Kidney (tissue), 14 donors: ENCODE measurements around the gene GAB2. TPM values are rescaled to one million over a fixed set of nuclear protein-coding genes. Genes with fewer than 3 reads are reported as not detected.

Experiments
- DNase-seq, 5 donors: peaks; one replicate each; pipeline ENCODE4 v3.0.0-alpha.2; 2013 to 2020
- FAIRE-seq: peaks from 2 replicates; lab custom pipeline; 2012; peaks lifted over from hg19 to GRCh38; lab: Jason Lieb, UNC
- H3K27ac ChIP-seq, 2 donors: one replicate each; pipeline ENCODE4 v1.7.0; 2013; ENCODE audit warnings: low read depth in 2 of 2, low read length in 2 of 2, inconsistent platforms in 1 of 2
- H3K27me3 ChIP-seq: one replicate; pipeline ENCODE4 v1.7.1; 2013; ENCODE audit warnings: low read length, inconsistent platforms; ENCODE audit not compliant: control insufficient read depth, insufficient read depth
- H3K36me3 ChIP-seq, 3 donors: one replicate each; pipeline versions ENCODE4 v1.7.0 to v1.7.1; 2013; ENCODE audit warnings: low read length in 3 of 3, control low read depth in 1 of 3, inconsistent platforms in 1 of 3; ENCODE audit not compliant: insufficient read depth in 3 of 3, control insufficient read depth in 2 of 3
- H3K4me1 ChIP-seq, 3 donors: one replicate each; pipeline versions ENCODE4 v1.7.0 to v1.7.1; 2013; ENCODE audit warnings: low read length in 3 of 3, inconsistent platforms in 1 of 3, low read depth in 1 of 3; ENCODE audit not compliant: control insufficient read depth in 2 of 3, insufficient read depth in 2 of 3
- H3K4me3 ChIP-seq, 3 donors: one replicate each; pipeline versions ENCODE4 v1.7.0 to v1.8.1; 2013; ENCODE audit warnings: low read length in 3 of 3, control low read depth in 1 of 3, inconsistent platforms in 1 of 3
- H3K9ac ChIP-seq, 3 donors: one replicate each; pipeline versions ENCODE4 v1.7.0 to v1.7.1; 2013; ENCODE audit warnings: low read length in 3 of 3, control low read depth in 1 of 3, inconsistent platforms in 1 of 3
- H3K9me3 ChIP-seq, 3 donors: one replicate each; pipeline versions ENCODE4 v1.7.0 to v1.7.1; 2013; ENCODE audit warnings: low read length in 3 of 3, control low read depth in 1 of 3, inconsistent platforms in 1 of 3; ENCODE audit not compliant: control insufficient read depth in 2 of 3, insufficient read depth in 1 of 3
- CTCF ChIP-seq: IDR thresholded peaks from 3 replicates; pipeline ENCODE4 v1.5.1; 2012; ENCODE audit warnings: mild to moderate bottlenecking, moderate library complexity, borderline replicate concordance; ENCODE audit not compliant: insufficient read depth; ENCODE audit errors: extremely low read depth
- intact Hi-C: fragments of 100-400 bp; cut with DNase I; formaldehyde crosslinking; loops from one replicate; pipeline ENCODE4 v1.11.1; 2022
- polyA plus RNA-seq: library from polyadenylated mRNA; stranded (reverse); fragments of 350-450 nt; fragmentation: Illumina TruSeq; extraction: RNeasy Lipid Tissue Mini Kit (QIAGEN cat#74804); gene quantifications from one replicate; pipeline ENCODE4 v1.2.3, GENCODE V29; 2014; ENCODE audit warnings: low read depth, low replicate concordance; ENCODE audit not compliant: insufficient read depth
- total RNA-seq: library from RNA; stranded (reverse); fragmentation: NEBNext Ultra II Directional; extraction: Animal tissue kit (Norgen Biotek cat#: 25700); gene quantifications from one replicate; pipeline ENCODE4 v1.2.1, GENCODE V29; 2021
- donor health status: control.
- donor health status: control.
- donor health status: control.
- donor health status: control.
- donor health status: control.
- donor health status: DM: yes; HTN: yes; CAD: no.
- donor health status: Normal renal cell carcinoma (clear cell type).

The GAB2 gene
- total and polyA plus RNA-seq, 2 donors from 2014 or later: 3.3 to 23.6 TPM

DNA sequence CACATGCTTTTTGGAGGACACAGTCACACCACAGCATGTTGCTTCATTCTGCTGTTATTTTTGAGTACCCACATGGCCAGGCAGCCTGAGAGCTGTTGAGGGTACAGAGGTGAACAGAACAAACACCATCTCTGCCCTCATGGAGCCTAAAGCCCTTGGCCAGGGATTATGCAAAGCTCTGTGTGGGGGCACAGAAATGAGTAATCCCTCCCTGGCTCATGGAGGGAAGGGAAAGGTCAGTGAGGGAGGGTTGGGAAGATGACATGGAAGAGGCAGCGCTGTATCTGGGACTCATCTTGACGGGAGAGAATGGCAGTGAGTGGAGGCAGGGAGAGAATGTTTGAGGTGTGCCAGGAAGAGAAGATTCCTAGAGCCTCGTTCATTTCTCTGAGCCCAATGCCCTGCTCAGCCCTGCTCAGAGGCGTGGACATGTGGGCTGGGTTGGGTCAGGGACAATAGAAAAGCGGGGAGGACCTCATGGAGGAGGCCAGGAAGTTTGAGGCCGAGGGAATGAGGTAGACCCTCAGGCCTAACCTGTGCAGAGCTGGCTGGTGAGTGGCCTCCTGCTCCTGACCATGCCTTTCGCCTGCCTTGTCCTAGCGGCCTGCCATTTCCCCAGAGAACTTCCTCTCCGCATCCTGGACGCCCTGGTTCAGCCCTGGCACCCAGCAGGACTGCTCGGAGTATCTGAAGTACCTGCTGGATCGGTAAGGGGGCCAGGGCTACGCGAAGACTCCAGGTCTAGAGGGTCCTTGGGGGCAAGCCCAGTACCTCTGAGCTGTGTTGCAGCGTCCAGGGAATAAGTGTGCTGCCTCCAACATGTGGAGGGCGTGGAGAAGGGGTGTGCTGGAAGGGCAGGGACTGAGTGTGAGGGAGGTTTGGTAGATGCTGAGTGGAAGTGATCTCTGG is 209.1 kb downstream of the GAB2 start:
- Histone ChIP-seq H3K27me3 (no peaks in the 10 kb centered on the region), H3K9me3 (no peaks in the 10 kb centered on the region), H3K9ac (no peak overlapping the region), H3K27ac (no peak overlapping the region), H3K36me3 (peaks cover 0 to 15% (median 10%) of the 10 kb centered on the region in 3 donors), H3K4me1 (no peaks in the 10 kb centered on the region), H3K4me3 (no peak overlapping the region)
- FAIRE-seq (no peak), DNase-seq (no peak)
- no peak for TF ChIP-seq CTCF
- intact Hi-C loops: no loop called here

DNA sequence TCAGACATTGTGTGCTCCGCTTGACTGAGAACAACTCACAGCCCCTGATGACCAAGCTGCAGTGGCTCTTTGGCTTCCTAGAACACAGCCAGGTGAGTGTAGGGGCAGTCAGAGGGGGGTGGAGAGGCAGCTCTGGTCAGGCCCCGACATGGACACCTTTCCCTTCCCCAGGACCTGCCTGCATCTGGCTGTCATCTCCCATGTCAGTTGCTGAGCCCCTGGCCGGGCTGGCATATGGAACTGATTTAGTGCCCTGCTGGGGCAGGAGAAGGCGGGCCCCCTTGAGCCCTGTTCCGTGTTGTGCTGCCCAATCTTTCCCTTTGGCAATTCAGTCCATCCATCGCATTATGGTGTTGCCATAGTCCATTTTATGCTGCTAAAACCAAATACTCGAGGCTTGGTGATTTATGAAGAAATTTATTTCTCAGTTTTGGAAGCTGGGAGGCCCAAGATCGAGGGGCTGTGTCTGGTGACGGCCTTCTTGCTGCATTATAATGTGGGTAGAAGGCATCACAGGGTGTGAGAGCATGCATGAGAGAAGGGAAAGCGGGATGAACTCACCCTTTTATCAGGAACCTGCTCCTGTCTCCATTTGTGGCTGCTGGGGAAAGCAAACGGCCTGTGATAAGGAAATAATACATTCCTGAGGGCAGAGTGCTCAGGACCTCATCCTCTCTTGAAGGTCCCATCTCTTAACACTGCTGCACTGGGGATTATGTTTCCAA is 209.9 kb downstream of the GAB2 start:
- FAIRE-seq: no peak
- no peak for TF ChIP-seq CTCF
- no peak for DNase-seq

GRCh38 chr11:78205691-78206090 is 211.9 kb downstream of the GAB2 start:
- FAIRE-seq: no peak
- H3K36me3 ChIP-seq: peaks cover 0 to 15% (median 10%) of the 10 kb centered on the region in 3 donors
- no peak overlapping the region for H3K27ac ChIP-seq
- intact Hi-C loops: no loop called here
- H3K27me3 ChIP-seq: no peaks in the 10 kb centered on the region
- H3K9me3 ChIP-seq: no peaks in the 10 kb centered on the region
- H3K4me3 ChIP-seq: no peak overlapping the region
- H3K9ac ChIP-seq: no peak overlapping the region
- no peak for DNase-seq
- TF ChIP-seq CTCF: no peak
- H3K4me1 ChIP-seq: no peaks in the 10 kb centered on the region

More for the DNA sequence above, 209.9 kb downstream of the GAB2 start:
- Histone ChIP-seq H3K27ac (no peak overlapping the region), H3K4me3 (no peak overlapping the region), H3K9me3 (no peaks in the 10 kb centered on the region), H3K4me1 (no peaks in the 10 kb centered on the region), H3K36me3 (peaks cover 0 to 15% (median 10%) of the 10 kb centered on the region in 3 donors), H3K9ac (no peak overlapping the region), H3K27me3 (no peaks in the 10 kb centered on the region)
- intact Hi-C loops: no loop called here
